Nucleus accumbens (tissue), 56 donors: ENCODE results near the gene FAM13A.
A peak's percentile ranks its signal among the peaks of the same experiment; 100 is the strongest.
"Not testable (repeated sequence)": the region's sequence is repeated elsewhere in the genome, so short reads cannot be mapped to it uniquely, and the experiment has no call there.

Experiments
- DNase-seq, 56 donors: peaks; one replicate each; lab custom pipeline; 2025; lab: John Stamatoyannopoulos, UW

The FAM13A gene

GRCh38 chr4:88908521-88908920 is 148.5 kb downstream of the FAM13A start:
- DNase-seq: no peak

GRCh38 chr4:88908003-88908402 is 149.0 kb downstream of the FAM13A start:
- no peak for DNase-seq

- DNase-seq: no peak
These were observed 149.5 kb downstream of the FAM13A start for GRCh38 chr4:88907478-88907877.

GRCh38 chr4:88904240-88904639 is 152.7 kb downstream of the FAM13A start:
- DNase-seq: not testable (repeated sequence)

GRCh38 chr4:88900432-88900831 is 156.6 kb downstream of the FAM13A start:
- no peak for DNase-seq

GRCh38 chr4:88897752-88898151 is 159.2 kb downstream of the FAM13A start:
- no peak for DNase-seq

GRCh38 chr4:88897180-88897579 is 159.8 kb downstream of the FAM13A start:
- DNase-seq: no peak

- no peak for DNase-seq
These were observed 163.0 kb downstream of the FAM13A start for GRCh38 chr4:88893961-88894360.

- no peak for DNase-seq
These were observed 164.3 kb downstream of the FAM13A start for GRCh38 chr4:88892646-88893045.

GRCh38 chr4:88891636-88892035 is 165.3 kb downstream of the FAM13A start:
- DNase-seq: no peak

GRCh38 chr4:88887409-88887808 is 169.6 kb downstream of the FAM13A start:
- not testable (repeated sequence) for DNase-seq

GRCh38 chr4:88881227-88881569 is 175.8 kb downstream of the FAM13A start:
- DNase-seq: no peak

GRCh38 chr4:88880501-88881226 is 176.3 kb downstream of the FAM13A start:
- DNase-seq: no peak

- DNase-seq: no peak
These were observed 177.0 kb downstream of the FAM13A start for GRCh38 chr4:88879991-88880390.

GRCh38 chr4:88878642-88879041 is 178.3 kb downstream of the FAM13A start:
- no peak for DNase-seq

- no peak for DNase-seq
These were observed 186.6 kb downstream of the FAM13A start for GRCh38 chr4:88870428-88870827.

- DNase-seq: no peak
These were observed 188.5 kb downstream of the FAM13A start for GRCh38 chr4:88868510-88868909.

GRCh38 chr4:88866862-88867550 is 190.0 kb downstream of the FAM13A start:
- DNase-seq: no peak

GRCh38 chr4:88865466-88865865 is 191.5 kb downstream of the FAM13A start:
- no peak for DNase-seq

GRCh38 chr4:88865046-88865445 is 191.9 kb downstream of the FAM13A start:
- no peak for DNase-seq

- no peak for DNase-seq
These were observed 196.4 kb downstream of the FAM13A start for GRCh38 chr4:88860586-88860985.

- peak in 1 of 56 donors; percentile 0 for DNase-seq
These were observed 197.7 kb downstream of the FAM13A start for GRCh38 chr4:88859191-88859812.
